Occipital lobe (tissue), 2 donors: ENCODE data around the gene NEU4. TPM values are rescaled to one million over a fixed set of nuclear protein-coding genes. Genes with fewer than 3 reads are reported as not detected.

ENCODE experiments used
- DNase-seq: peaks from one replicate; lab custom pipeline; 2025; lab: John Stamatoyannopoulos, UW
- total RNA-seq: library from RNA; depleted of rRNA; stranded (reverse); fragments of >200 nt; gene quantifications from one replicate; pipeline ENCODE4 v1.2.3, GENCODE V29; 2014

NEU4 gene
- total RNA-seq, 1 donor from 2014 or later, result 0.31 TPM

DNA sequence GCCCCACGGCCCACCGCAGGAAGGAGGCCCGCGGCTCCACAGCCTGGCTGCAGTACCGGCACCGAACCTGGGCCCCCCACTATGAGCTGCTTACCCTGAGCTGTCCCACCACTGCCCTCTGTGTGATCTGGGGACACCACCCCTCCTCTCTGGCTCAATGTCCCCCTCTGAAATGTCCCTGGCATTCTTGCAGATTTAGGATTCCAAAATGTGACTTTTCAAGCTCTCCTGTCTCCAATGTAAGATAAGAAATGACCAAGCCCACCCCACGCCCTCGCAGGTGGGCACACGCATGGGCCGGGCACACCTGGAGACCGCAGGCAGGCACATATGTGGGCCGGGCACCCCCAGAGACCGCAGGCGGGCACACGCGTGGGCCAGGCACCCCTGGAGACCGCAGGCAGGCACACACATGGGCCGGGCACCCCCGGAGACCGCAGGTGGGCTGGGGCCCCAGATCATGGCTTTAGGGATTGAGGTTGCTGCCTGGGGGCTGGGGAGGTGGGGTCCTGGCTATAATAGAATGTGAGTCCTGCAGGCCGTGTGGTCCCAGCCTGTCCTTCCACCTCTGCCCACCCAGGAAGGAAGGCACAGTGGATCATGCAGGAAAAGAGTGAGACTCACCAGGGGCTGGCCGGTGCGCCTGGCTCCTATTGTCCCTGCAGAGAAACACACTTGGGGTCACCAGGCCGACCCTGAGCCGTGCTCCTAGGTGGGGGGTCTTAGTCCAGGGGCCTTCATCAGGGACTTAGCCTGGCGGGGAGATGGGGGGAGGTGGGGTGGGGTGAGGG is 42.5 kb downstream of the NEU4 start:
- no peak for DNase-seq

DNA sequence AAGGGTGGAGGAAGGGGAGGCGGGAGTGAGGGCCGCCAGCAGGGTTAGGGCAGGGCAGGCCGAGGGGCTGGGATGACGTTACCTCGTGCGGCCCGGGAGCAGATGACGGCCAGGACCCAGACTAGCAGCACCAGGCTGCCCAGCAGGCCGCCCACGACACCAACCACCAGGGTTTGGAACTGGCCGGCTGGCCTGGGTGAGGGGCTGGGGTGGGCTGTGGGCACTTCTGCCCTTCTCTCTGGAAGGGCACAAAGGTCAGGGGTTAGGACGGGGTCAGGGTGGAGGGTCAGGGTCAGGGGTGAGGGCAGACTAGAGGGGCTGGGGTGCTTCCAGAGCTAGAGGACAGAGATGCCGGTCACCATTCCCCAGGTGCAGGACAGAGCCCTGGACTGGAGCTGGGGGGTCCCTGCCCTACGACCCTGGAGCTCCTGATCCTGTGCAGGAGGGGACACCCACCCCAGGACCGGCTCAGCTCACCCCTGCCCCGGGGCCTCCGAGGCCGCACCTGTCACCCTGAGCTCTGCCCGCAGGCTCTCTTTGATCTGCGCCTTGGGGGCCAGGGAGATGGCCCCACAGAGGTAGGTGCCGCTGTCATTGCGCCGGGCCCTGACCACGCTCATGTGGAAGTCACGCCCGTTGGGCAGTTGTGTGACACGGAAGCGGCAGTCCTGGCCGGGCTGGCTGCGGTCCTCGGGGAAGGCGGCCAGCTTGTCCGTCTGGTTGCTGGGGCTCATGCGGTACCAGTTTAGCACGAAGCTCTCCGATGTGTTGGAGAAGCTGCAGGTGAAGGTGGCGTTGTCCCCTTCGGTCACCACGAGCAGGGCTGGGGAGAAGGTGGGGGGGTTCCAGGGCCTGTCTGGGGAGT is 43.4 kb downstream of the NEU4 start:
- DNase-seq, result no peak

DNA sequence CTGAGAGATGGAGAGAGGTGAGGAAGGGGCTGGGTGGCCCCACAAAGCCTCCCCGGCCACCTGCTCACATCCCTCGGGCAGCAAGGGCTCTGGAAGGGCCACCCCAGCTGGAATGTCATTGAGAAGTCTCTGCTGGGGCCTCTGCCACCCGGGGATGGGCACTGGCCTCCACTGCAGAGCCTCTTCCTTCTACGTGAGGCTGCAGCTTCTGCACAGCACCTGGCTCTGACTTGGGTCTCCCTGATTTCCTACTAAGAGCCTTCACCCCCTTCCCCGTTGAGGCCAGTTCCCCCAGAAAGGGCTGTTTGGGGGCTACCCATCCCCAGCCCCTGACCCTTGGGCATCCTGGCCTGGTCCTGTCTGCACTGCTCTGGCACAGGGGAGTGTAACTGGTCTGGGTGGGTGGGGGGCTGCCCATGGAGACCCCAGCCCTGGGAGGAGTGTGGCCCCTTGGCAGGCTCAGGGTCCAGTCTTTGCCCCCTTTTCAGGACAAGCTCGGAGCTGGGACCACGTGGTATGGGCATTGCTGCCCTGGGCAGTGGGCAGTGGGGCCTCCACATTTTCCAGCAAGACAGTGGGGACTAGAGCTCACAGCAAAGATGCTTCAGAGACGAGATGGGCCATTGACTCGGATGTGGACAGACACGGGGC is 44.1 kb downstream of the NEU4 start:
- no peak for DNase-seq

DNA sequence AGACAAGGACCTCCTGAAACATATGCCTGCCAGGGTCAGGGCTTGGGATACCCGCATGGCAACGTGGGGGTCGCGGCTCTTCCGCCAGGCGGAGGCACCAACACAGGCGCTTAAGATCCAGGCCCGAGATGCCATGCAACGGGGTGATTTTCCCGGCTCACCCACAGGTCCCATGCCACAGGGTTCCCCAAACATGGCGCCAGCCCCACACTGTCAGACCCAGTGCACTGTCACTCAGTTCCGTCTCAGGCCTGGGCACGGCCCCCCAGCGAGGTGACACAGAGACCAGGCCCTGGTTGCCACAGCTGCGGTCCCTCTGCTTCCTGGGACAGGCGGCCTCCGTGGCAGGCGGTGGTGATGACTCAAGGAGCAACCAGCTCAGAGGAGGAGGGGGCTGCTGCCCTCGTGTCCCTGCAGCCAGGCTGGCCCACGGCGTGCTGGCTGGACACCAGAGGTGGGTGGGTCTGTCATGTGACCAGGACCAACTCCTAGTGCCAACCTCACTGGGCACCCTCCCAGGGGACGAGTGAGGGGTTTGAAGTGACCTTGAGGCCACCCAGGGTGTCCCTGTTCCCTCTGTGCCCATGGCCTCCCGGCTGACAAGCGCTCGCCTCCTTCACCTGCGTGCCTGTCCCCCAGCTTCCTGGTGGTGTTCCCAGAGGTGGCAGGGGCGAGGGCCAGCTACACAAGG is 44.8 kb downstream of the NEU4 start:
- DNase-seq, result no peak

DNA sequence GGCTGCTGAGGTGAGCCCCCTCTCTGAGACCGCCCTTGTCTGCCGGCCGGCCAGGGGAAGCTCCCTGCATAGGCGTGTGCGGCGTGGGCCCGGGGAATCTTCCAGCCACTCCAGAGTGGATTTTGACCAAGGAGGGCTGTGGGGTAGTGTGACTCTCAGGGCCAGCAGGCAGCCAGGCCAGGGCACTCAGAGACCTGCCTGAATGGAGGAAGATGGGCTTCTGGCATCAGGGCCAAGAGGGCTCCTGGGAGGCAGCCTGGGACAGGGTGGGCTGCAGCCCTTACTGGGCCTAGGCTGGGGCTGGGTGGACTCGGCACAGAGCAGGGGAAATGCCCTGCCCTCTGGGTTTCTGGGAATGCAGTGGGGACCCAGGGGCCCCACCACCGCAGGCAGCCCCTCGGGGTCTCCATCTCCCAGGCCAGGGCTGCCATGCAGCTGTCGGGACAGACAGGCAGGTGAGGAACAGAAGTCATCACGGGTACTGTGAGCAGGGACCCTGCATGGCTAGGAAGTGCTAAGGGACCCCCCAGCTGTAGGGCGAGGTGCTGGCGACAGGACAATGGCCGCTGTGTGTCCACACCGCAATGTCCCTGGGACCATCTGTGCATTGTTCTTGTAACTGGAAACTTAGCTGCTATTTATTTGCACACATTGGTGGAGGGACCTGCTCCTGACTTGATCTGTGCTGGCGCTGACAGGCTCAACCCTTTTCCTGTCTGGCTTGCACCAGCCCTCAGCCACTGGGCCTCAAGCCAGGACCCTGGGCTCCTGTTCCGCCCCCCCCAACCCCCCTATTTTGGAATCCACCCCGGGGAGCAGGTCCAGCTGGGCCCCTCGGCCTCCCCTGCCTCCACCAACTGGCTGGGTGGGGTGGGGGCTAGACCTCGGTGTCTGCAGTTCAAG is 45.6 kb downstream of the NEU4 start:
- DNase-seq, result no peak

DNA sequence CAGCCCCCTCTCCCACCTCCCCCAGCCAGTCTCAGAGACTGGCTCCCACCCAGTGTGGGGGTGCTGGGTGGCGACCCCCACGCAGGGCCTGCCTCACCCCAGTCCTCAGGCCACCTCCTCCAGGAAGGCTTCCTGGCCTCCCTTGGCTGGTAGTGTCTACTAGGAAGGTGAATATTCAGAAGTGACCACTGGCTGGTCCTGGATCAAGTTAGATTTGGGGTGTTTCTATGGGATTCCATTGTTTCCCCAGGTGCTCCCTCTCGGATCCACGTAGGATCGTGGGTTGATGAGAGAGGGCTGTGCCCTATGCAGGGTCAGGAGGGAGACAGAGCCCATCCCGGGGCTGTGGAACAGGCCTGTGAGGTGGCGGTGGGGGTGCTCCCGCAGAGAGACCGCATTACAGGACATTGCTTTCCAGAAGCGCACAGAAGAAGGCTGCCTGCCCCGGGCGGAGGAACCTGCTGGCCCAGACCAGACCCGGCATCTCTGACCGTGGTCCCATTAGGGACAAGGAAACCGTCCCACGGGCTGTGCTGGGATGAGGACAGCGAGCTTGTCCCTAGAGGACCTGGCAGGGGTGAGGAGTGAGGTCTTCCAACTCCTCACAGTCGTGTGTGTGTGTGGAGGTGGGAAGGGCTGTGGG is 46.4 kb downstream of the NEU4 start:
- no peak for DNase-seq

DNA sequence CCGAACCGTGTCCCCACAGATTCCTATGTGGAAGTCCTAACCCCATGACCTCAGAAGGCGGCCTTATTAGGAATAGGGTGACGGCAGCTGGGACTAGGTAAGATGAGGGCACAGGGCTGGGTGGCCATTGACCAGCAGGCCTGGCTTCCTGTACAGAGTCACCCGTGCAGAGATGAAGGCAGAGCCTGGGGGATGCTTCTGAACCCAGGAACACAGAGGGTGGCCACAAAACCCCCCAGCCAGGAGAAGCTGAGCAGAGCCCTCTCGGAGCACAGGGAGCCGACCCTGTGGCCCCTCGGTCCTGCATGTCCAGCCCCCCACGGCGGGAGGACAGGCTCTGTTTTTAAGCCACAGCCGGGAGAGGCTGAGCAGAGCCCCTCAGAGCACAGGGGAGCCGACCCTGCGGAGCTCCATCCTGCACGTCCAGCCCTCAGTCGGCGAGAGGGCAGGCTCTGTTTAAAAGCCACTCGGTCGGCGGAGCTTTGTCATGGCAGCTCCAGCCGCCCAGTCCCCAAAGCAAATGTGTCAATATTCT is 47.0 kb downstream of the NEU4 start:
- DNase-seq, result no peak

DNA sequence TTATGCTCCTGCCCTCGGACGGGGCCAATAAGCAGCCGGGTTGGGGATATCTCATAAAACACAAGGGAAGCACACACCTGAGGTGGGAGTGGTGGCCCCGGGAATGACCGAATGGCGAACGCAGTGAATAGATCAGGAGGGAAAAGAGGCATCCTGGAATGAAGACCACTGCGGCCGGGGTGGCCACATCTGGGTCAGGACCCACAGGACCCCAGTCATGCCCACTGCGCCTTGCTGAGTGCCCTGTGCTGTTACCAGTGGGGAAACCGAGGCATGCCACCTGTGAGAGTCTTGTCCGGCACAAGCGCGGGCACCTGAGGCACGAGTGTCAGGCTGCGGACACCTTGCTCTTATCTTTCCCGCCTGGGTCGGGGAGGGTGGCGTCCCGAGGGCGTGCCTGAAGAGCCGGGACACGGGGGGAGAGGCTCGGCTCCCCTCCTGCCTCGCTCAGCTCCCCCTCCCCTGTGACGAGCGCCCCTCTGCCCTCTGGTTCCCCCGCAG is 48.1 kb downstream of the NEU4 start:
- DNase-seq, result no peak

DNA sequence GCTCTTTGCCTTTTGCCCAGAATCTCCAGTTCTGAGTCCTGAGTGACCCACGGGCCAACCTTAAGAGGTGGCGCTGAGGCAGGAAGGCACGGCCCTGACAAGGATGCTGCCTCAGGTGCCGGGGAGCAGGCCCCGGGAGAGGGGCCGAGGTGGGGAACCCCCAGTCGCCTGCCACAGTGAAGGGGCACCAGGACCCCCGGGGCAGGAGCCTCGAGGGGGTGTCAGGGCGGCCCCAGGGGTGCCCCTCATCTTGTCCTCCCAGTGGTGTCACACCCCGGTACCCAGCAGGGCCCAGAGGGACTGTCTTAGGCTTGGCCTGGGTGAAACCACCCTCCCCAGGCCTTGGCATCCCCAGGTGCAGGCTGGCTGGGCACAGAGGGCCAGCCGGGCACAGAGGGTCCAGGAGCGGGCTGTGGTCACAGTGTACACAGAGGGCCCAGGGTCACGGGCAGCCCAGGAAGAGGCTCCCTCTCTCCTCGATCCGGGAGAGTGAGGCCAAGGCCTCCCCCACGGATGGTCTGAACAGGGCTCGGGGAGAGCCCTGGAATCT is 48.7 kb downstream of the NEU4 start:
- DNase-seq, result no peak

DNA sequence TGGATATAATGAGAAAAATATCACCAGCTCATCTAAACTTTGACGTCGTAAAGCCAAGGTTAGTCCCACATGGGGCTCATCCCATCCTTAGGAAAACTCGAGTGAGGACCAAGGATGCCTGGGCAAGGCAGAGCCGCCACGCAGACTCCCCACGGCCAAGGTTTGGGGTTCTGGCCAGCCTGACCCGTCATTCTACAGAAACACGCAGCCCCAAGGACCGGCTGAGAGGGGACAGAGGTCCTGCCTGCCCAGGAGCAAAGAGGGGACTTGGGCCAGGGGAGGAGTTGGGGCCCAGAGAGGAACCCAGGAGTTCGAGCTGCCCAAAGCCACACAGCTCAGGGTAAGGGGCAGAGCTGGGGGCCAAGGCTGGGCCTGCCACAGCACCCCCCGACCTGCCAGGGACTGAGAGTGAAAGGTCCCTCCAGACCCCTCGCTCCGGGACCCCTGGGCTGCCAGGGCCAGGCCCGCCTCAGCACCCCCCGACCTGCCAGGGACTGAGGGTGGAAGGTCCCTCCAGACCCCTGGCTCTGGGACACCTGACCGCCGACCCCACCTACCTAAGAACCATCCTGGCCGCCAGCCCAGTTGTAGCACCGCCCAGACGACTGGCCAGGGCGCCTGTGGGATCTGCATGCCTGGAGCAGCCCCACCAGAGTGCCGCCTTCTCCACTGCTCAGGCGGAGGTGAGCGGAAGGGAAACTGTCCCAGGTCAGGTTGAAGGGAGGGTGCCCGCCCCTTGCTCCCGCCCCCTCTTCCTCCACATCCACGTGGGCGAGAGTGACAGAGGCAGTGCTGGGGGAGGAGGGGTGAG is 49.4 kb downstream of the NEU4 start, which contains the start of gene PDCD1:
PDCD1 (minus strand) TSS at position 689 of the 811 bp plus-strand sequence; CDS start at position 633, 56 bp downstream.
- no peak for DNase-seq

DNA sequence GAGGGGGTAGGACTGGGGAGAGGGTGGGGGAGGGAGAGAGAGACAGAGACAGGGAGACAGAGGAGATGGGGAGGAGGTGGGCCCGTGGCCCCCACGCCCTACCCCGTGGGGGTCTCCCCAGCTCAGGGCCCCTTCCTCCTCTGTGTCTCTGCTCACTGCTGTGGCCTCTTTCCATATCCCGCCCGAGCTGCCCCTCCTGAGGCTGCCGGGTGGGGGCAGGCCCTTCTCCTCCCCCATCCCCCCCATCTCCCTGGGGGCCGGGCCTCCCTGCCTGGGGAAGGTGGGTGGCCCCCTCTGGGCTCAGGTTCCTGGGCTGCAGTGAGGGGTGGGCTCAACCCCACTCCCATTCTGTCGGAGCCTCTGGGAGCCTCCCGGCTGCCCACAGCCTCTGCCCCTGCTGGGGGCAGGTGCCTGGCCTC is 50.0 kb downstream of the NEU4 start:
- no peak for DNase-seq

DNA sequence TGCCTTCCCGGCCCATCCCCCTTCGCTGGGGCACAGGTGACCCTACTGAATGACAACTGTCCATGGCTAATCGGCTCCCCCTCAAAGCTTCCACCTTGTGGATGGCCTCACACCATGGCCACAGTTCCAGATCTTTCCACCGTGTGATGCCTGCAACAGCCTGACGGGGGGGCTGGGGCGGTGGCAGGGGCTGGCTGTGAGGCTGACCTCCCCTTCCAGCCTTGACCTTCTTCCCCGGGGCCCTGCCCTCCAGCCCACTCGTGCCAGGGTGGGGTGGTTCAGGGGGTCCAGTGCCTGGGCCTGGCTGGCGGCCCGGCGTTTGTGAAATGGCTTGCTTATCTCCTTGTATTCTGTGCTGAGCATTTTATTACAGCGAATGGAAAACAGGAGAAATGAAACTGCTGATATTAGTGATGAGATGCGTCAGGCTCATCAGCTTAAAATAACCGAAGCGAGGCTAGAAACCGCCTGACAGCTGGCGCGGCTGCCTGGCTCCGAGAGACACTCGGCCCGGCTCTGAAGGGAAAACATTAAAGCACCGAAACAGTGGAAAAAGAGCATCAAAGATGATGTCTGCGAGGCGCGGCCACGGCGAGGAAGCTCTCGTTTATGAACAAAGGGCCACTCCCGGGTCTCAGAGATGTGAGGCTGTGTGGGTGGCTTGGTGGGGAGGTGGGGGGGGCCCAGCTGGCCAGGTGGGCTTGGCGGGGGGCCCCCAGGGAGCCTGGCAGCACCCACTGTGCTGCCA is 50.6 kb downstream of the NEU4 start:
- no peak for DNase-seq

DNA sequence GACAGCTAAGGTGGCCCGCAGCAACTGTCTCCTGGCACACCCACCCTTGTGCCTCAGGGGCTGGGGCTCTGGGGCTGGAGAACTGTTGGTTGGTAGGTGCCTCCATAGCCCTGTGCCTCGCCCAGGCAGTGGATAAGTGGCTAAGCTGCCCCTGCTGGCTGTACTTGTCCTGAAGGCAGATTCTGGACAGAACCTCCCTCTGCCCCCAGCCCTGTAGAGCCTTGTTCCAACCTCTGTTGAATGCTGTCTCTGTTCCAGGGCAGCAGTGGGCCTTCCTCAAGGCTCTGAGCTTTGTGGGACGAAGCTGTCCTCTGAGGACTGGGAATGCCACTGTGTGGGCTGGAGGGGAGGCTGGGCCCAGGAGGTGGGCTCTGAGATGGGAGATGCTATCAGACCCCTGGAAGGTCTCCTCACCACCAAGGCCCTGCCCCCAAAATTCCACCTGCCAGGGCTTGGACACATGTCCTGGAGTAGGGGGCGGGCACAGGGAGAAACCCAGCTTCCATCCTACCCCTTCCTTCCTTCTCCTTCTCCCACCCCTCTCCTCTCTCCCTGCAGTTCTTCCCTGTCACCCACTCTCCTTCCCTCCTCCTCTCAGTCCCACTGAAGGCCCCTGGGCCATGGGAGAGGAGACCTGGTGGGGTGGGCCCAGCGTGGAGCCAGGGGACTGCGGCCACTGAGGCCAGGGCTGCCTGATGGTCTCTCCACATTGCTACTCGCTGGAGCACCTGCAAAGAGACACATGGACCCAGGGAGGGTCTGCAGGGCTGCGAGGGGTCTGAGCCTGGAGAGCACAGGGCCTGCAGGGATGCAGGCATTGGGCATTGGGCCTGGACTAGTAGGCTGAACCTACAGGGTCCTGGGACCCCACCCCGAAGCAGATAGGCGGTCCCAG is 51.4 kb downstream of the NEU4 start:
- DNase-seq, result no peak

DNA sequence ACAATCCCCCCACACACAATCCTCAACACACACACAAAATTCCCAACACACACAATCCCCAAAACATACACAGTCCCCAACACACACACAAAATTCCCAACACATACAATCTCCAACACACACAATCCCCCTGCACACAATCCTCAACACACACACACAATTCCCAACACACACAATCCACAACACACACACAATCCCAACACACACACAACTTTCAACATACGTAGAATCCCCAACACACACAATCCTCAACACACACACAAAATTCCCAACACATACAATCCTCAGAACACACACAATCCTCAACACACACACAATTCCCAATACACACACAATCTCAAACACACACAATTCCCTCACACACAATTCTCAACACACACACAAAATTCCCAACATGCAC is 52.3 kb downstream of the NEU4 start:
- no peak for DNase-seq

DNA sequence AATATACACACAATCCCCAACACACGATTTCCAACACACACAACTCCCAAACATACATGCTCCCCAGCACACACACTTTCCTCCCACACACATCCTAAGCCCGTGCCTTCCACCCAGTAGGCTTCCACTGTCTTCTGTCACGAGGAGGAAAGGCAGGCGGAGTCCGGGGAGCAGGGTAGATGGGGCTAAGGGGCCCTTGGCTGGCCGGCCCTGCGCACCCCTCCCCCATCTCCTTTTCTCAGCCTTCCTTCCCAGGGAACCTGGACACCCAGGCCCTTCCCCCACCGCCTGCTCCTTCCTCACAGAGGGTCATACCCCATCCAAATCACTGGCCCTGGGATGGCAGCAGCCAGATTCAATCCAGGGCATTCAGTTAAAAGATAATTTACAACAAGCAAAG is 53.1 kb downstream of the NEU4 start:
- no peak for DNase-seq

DNA sequence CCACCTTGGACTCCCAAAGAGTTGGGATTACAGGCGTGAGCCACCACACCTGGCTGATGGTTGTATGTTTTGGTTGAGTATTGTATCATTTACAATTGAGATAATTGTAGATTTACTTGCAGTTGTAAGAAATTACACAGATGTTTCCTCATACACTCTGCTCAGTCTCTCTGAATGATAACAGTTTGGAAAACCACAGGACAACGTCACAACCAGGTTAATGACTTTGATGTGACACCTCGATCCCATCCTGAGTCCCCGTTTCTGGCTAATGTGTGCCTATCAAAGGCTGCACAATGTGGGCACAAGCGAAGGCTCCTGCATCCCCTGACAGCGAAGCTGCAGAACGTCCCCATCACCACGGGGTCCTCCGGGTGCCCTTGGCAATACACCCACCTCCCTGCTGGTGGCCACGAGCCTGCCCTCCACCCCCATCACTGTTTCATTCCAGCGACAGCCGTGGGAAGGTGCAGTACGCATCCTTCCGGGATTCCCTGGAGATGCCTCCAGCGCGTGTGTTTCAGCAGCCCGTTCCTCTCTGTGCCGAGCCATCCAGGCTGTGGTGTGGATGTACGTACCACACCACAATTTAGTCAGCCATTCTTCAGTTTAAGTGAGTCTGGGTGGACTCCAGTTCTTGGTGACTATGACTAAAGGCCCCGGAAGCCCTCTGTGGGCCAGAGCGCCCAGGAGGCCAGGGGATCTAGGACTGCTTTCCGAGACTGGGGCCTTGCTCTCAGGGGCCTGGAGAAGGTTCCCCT is 54.0 kb downstream of the NEU4 start:
- no peak for DNase-seq
